ENCODE results near the gene ZFC3H1.

The ZFC3H1 gene

GRCh38 chr12:71591601-71592000 is 72.0 kb downstream of the ZFC3H1 start:
- no peak overlapping the region for H3K27ac ChIP-seq
- H3K9ac ChIP-seq, result no peak overlapping the region
- H3K27me3 ChIP-seq (ENCODE audit: insufficient read depth, low read depth), result no peaks in the 10 kb centered on the region
- no peak overlapping the region for H2AFZ ChIP-seq (ENCODE audit: low read depth)
- no peaks in the 10 kb centered on the region for H3K4me1 ChIP-seq (ENCODE audit: low read depth, poor library complexity, severe bottlenecking)
- H3K4me2 ChIP-seq, result no peak overlapping the region
- no peak for TF ChIP-seq CTCF (conservative IDR thresholded peaks at IDR 0.05; ENCODE audit: low read depth, low read length)
- no peaks in the 10 kb centered on the region for H3K36me3 ChIP-seq (ENCODE audit: insufficient read depth)
- no peaks in the 10 kb centered on the region for H3K79me2 ChIP-seq (ENCODE audit: insufficient read depth, low read depth)
- no peaks in the 10 kb centered on the region for H4K20me1 ChIP-seq (ENCODE audit: insufficient read depth)
- no peak overlapping the region for H3K4me3 ChIP-seq (IDR thresholded peaks at IDR 0.05; ENCODE audit: insufficient read depth, low read depth, low read length)

- H3K4me1 ChIP-seq (ENCODE audit: low read depth, poor library complexity, severe bottlenecking), result no peaks in the 10 kb centered on the region
- no peak overlapping the region for H2AFZ ChIP-seq (ENCODE audit: low read depth)
- no peaks in the 10 kb centered on the region for H3K36me3 ChIP-seq (ENCODE audit: insufficient read depth)
- H4K20me1 ChIP-seq (ENCODE audit: insufficient read depth), result no peaks in the 10 kb centered on the region
- no peaks in the 10 kb centered on the region for H3K79me2 ChIP-seq (ENCODE audit: insufficient read depth, low read depth)
- no peak overlapping the region for H3K9ac ChIP-seq
- TF ChIP-seq CTCF (conservative IDR thresholded peaks at IDR 0.05; ENCODE audit: low read depth, low read length), result no peak
- H3K4me3 ChIP-seq (IDR thresholded peaks at IDR 0.05; ENCODE audit: insufficient read depth, low read depth, low read length), result no peak overlapping the region
- no peak overlapping the region for H3K27ac ChIP-seq
- no peaks in the 10 kb centered on the region for H3K27me3 ChIP-seq (ENCODE audit: insufficient read depth, low read depth)
- H3K4me2 ChIP-seq, result no peak overlapping the region
Observed at GRCh38 chr12:71589478-71589881, 74.2 kb downstream of the ZFC3H1 start.

- H3K36me3 ChIP-seq (ENCODE audit: insufficient read depth), result no peaks in the 10 kb centered on the region
- H3K4me1 ChIP-seq (ENCODE audit: low read depth, poor library complexity, severe bottlenecking), result no peaks in the 10 kb centered on the region
- no peak overlapping the region for H3K4me3 ChIP-seq (IDR thresholded peaks at IDR 0.05; ENCODE audit: insufficient read depth, low read depth, low read length)
- H2AFZ ChIP-seq (ENCODE audit: low read depth), result no peak overlapping the region
- H3K9ac ChIP-seq, result no peak overlapping the region
- H3K4me2 ChIP-seq, result no peak overlapping the region
- TF ChIP-seq CTCF (conservative IDR thresholded peaks at IDR 0.05; ENCODE audit: low read depth, low read length), result no peak
- H3K79me2 ChIP-seq (ENCODE audit: insufficient read depth, low read depth), result no peaks in the 10 kb centered on the region
- H3K27ac ChIP-seq, result no peak overlapping the region
- H3K27me3 ChIP-seq (ENCODE audit: insufficient read depth, low read depth), result no peaks in the 10 kb centered on the region
- no peaks in the 10 kb centered on the region for H4K20me1 ChIP-seq (ENCODE audit: insufficient read depth)
Observed at GRCh38 chr12:71587012-71587411, 76.6 kb downstream of the ZFC3H1 start.

- Histone ChIP-seq H3K79me2 (ENCODE audit: insufficient read depth, low read depth) (no peaks in the 10 kb centered on the region), H3K4me3 (IDR thresholded peaks at IDR 0.05; ENCODE audit: insufficient read depth, low read depth, low read length) (no peak overlapping the region), H3K9ac (no peak overlapping the region), H4K20me1 (ENCODE audit: insufficient read depth) (no peaks in the 10 kb centered on the region), H2AFZ (ENCODE audit: low read depth) (no peak overlapping the region), H3K27ac (no peak overlapping the region), H3K4me2 (no peak overlapping the region), H3K36me3 (ENCODE audit: insufficient read depth) (no peaks in the 10 kb centered on the region), H3K4me1 (ENCODE audit: low read depth, poor library complexity, severe bottlenecking) (no peaks in the 10 kb centered on the region), H3K27me3 (ENCODE audit: insufficient read depth, low read depth) (no peaks in the 10 kb centered on the region)
- TF ChIP-seq CTCF (conservative IDR thresholded peaks at IDR 0.05; ENCODE audit: low read depth, low read length), result no peak
Observed at GRCh38 chr12:71585218-71585617, 78.4 kb downstream of the ZFC3H1 start.

Measured in KMS-11 (cell line).